WTC11 (cell line): Measurements from ENCODE around the gene MARCHF4.

Experiments used
- ARID4B ChIP-seq: sonication (generic); formaldehyde crosslinking; IDR thresholded peaks from 2 replicates; pipeline ENCODE4 v1.8.0; 2023; ENCODE audit warnings: missing genetic modification reagents, mild to moderate bottlenecking, borderline replicate concordance
- CTCF ChIP-seq: fragments of 200-600 bp; IDR thresholded peaks from 2 replicates; pipeline ENCODE4 v1.8.0; 2022; ENCODE audit warnings: antibody characterized with exemption
- STAT6 ChIP-seq: sonication (generic); formaldehyde crosslinking; conservative IDR thresholded peaks from 2 replicates; pipeline ENCODE4 v1.8.1; 2023; ENCODE audit warnings: mild to moderate bottlenecking, low read depth, missing genetic modification reagents, moderate library complexity
- USF2 ChIP-seq: sonication (generic); formaldehyde crosslinking; IDR thresholded peaks from 2 replicates; pipeline ENCODE4 v1.8.1; 2023; ENCODE audit warnings: mild to moderate bottlenecking, missing genetic modification reagents, moderate library complexity
- ZBTB21 ChIP-seq: sonication (generic); formaldehyde crosslinking; IDR thresholded peaks from 2 replicates; pipeline ENCODE4 v1.8.1; 2023; ENCODE audit warnings: mild to moderate bottlenecking, missing genetic modification reagents, borderline replicate concordance

- no peak for TF ChIP-seq CTCF
- no peak for TF ChIP-seq STAT6 (CRISPR knock-in tag)
- no peak for TF ChIP-seq USF2 (CRISPR knock-in tag)
- no peak for TF ChIP-seq ARID4B (CRISPR knock-in tag)
- no peak for TF ChIP-seq ZBTB21 (CRISPR knock-in tag)
These were observed 32.6 kb downstream of the MARCHF4 start for GRCh38 chr2:216339456-216340279.
